Mesenchymal stem cell (in vitro differentiated cells and primary cell): ENCODE measurements around the gene ELOVL6.

ENCODE experiments used
- DNase-seq: peaks from one replicate; pipeline ENCODE4 v3.0.0-alpha.2; 2013
- H2AFZ ChIP-seq: one replicate; pipeline ENCODE4 v1.6.1; 2013; ENCODE audit warnings: low read depth, mild to moderate bottlenecking, control low read depth, inconsistent platforms, low read length, moderate library complexity
- H2AK5ac ChIP-seq: 2 replicates; pipeline ENCODE4 v1.6.1; 2013; ENCODE audit warnings: low read length, moderate library complexity, mild to moderate bottlenecking, inconsistent platforms; ENCODE audit not compliant: severe bottlenecking
- H2BK120ac ChIP-seq: one replicate; pipeline ENCODE4 v1.6.1; 2013; ENCODE audit warnings: low read depth, mild to moderate bottlenecking, inconsistent platforms, low read length, moderate library complexity
- H2BK12ac ChIP-seq, 2 experiments: one replicate each; pipeline ENCODE4 v1.6.1; 2013; ENCODE audit warnings: inconsistent platforms in 2 of 2, low read length in 2 of 2, mild to moderate bottlenecking in 2 of 2, moderate library complexity in 2 of 2, control low read depth in 1 of 2
- H2BK15ac ChIP-seq: one replicate; pipeline ENCODE4 v1.6.1; 2013; ENCODE audit warnings: mild to moderate bottlenecking, low read depth, inconsistent platforms; ENCODE audit not compliant: poor library complexity, severe bottlenecking
- H2BK5ac ChIP-seq: 2 replicates; pipeline ENCODE4 v1.6.1; 2013; ENCODE audit warnings: low read depth, mild to moderate bottlenecking, low read length, control low read depth, inconsistent platforms; ENCODE audit not compliant: poor library complexity, severe bottlenecking
- H3K14ac ChIP-seq, 2 experiments: one replicate each; pipeline ENCODE4 v1.6.1; 2013; ENCODE audit warnings: inconsistent platforms in 2 of 2, low read length in 2 of 2, control low read depth in 1 of 2, mild to moderate bottlenecking in 1 of 2, moderate library complexity in 1 of 2
- H3K18ac ChIP-seq, 2 experiments: one replicate each; pipeline ENCODE4 v1.6.1; 2013; ENCODE audit warnings: inconsistent platforms in 2 of 2, low read length in 2 of 2, control low read depth in 1 of 2, low read depth in 1 of 2, mild to moderate bottlenecking in 1 of 2
- H3K23ac ChIP-seq, 2 experiments: one replicate each; pipeline ENCODE4 v1.6.1; 2013; ENCODE audit warnings: inconsistent platforms in 2 of 2, low read length in 2 of 2, mild to moderate bottlenecking in 2 of 2, moderate library complexity in 2 of 2, control low read depth in 1 of 2
- H3K27ac ChIP-seq: 2 replicates; pipeline ENCODE4 v1.5.1; 2013; ENCODE audit warnings: mild to moderate bottlenecking, moderate library complexity, low read length, control low read depth, inconsistent platforms; ENCODE audit not compliant: poor library complexity, severe bottlenecking
- H3K27me3 ChIP-seq, 2 experiments: 2 replicates each; pipeline versions ENCODE4 v1.6.1 to v1.7.0; 2013; ENCODE audit warnings: low read length in 2 of 2, mild to moderate bottlenecking in 2 of 2, moderate library complexity in 2 of 2, control low read depth in 1 of 2, inconsistent platforms in 1 of 2; ENCODE audit not compliant: control insufficient read depth in 1 of 2, insufficient read depth in 1 of 2
- H3K36me3 ChIP-seq, 2 experiments: 2 replicates each; pipeline versions ENCODE4 v1.6.1 to v1.7.0; 2013; ENCODE audit warnings: low read length in 2 of 2, control low read depth in 1 of 2, inconsistent platforms in 1 of 2, low read depth in 1 of 2, mild to moderate bottlenecking in 1 of 2; ENCODE audit not compliant: insufficient read depth in 2 of 2, control insufficient read depth in 1 of 2
- H3K4ac ChIP-seq, 2 experiments: one replicate each; pipeline ENCODE4 v1.6.1; 2013; ENCODE audit warnings: inconsistent platforms in 2 of 2, low read length in 2 of 2, mild to moderate bottlenecking in 2 of 2, moderate library complexity in 2 of 2, control low read depth in 1 of 2, low read depth in 1 of 2
- H3K4me1 ChIP-seq: 2 replicates; pipeline ENCODE4 v1.6.1; 2013; ENCODE audit warnings: low read depth, low read length, control low read depth; ENCODE audit not compliant: control insufficient read depth, insufficient read depth
- H3K4me2 ChIP-seq: 2 replicates; pipeline ENCODE4 v1.6.1; 2013; ENCODE audit warnings: low read length, mild to moderate bottlenecking, inconsistent platforms; ENCODE audit not compliant: poor library complexity, severe bottlenecking
- H3K4me3 ChIP-seq, 2 experiments: 2 replicates each; pipeline versions ENCODE4 v1.5.1 to v1.7.0; 2013; ENCODE audit warnings: low read length in 2 of 2, mild to moderate bottlenecking in 2 of 2, control low read depth in 1 of 2, low read depth in 1 of 2; ENCODE audit not compliant: insufficient read depth in 1 of 2
- H3K79me1 ChIP-seq: replicated peaks from 2 replicates; pipeline ENCODE4 v1.6.1; 2013; ENCODE audit warnings: mild to moderate bottlenecking, control low read depth, low read length, inconsistent platforms; ENCODE audit not compliant: poor library complexity, severe bottlenecking
- H3K9ac ChIP-seq: 2 replicates; pipeline ENCODE4 v1.7.0; 2013; ENCODE audit warnings: mild to moderate bottlenecking, low read length, moderate library complexity
- H3K9me3 ChIP-seq: 2 replicates; pipeline ENCODE4 v1.7.0; 2013; ENCODE audit warnings: mild to moderate bottlenecking, low read length; ENCODE audit not compliant: control insufficient read depth
- H4K8ac ChIP-seq: one replicate; pipeline ENCODE4 v1.6.1; 2013; ENCODE audit warnings: inconsistent platforms, mild to moderate bottlenecking, low read length, moderate library complexity
- H4K91ac ChIP-seq: one replicate; pipeline ENCODE4 v1.6.1; 2013; ENCODE audit warnings: mild to moderate bottlenecking, low read length, inconsistent platforms
- WGBS: methylation state at CpG from one replicate; pipeline ENCODE4 v1.1.7; 2013; ENCODE audit warnings: mixed read lengths; 5-methylcytosine and 5-hydroxymethylcytosine counted together

The ELOVL6 gene

DNA sequence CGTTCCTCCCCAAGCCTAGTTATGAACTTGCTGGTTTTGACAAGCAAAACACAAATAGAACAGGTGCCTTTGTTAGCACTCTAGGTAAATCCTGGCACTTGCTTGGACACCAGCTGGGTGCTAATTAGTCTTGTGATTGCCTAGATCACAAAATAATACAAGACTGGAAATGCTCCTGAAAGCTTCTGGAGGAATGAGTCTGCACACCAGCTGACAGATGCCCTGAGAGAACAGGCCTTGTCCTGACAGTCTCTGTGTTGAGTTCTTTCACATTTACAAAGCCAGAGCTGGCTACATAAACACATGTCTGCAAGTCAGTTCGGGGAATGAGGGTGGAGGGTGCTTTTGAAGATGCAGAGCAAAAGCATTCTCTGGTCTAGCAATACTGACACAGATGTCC is 93.8 kb downstream of the ELOVL6 start:
- no peak overlapping the region for H2AK5ac ChIP-seq
- H3K9me3 ChIP-seq = no peaks in the 10 kb centered on the region
- H3K4ac ChIP-seq = no peak overlapping the region
- DNase-seq = peak; percentile 56
- WGBS = 56% methylated on average over 2 of the region's 2 CpGs
- no peak overlapping the region for H3K9ac ChIP-seq
- H3K23ac ChIP-seq = no peak overlapping the region
- H3K27me3 ChIP-seq = no peaks in the 10 kb centered on the region
- H3K27ac ChIP-seq = no peak overlapping the region
- H3K79me1 ChIP-seq = peaks cover 11% of the 10 kb centered on the region
- H3K14ac ChIP-seq = no peak overlapping the region
- peaks cover 0 to 12% of the 10 kb centered on the region in 2 experiments for H3K36me3 ChIP-seq
- H2BK15ac ChIP-seq = no peak overlapping the region
- no peak overlapping the region for H2BK120ac ChIP-seq
- H2AFZ ChIP-seq = no peak overlapping the region
- H3K18ac ChIP-seq = no peak overlapping the region
- no peak overlapping the region for H4K91ac ChIP-seq
- H2BK12ac ChIP-seq = peak overlapping the region in 1 of 2 experiments; percentile 3
- no peaks in the 10 kb centered on the region for H3K4me1 ChIP-seq
- no peak overlapping the region for H3K4me2 ChIP-seq
- no peak overlapping the region for H3K4me3 ChIP-seq
- H2BK5ac ChIP-seq = no peak overlapping the region
- H4K8ac ChIP-seq = no peak overlapping the region

DNA sequence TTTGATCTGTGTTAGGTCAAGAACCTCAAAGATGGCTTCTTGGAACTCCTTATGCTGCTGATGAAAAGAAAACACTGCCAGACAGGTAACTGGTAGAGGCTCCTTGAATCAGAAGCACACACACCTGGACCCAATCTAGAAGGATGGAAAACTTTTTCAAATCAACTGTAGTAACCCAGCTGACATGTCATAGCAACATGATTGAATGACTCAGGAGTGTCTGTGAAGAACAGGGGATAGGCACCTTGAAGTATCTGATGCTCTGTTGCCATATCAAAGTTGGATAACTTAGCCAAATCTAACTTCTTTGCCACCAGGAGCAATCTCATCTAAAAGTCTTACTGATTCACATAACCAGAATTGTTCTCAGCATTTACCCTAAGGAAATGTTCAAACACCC is 98.8 kb downstream of the ELOVL6 start:
- H2BK120ac ChIP-seq = no peak overlapping the region
- no peak for DNase-seq

DNA sequence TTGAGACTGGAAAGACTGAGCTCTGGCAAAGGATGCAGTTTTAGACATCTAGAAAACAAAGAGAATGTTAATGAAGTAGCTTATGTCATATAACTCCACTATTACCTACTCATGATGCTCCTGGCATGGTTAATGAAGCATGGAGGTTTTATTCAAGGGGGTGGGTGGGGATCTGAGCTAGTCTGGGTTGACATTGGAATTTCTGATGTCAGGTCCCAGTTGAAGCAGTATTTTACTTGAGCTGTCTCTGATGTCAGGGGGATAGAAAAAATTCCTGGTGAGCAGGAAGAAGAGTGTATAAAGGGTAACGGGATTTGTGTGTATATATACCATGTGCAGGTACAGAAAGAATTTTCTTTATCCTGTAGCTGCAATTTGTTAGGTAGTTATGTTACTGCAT is 102.0 kb downstream of the ELOVL6 start:
- no peak overlapping the region for H2AK5ac ChIP-seq
- H3K4me1 ChIP-seq = no peaks in the 10 kb centered on the region
- no peak overlapping the region for H3K4me2 ChIP-seq
- H3K14ac ChIP-seq = no peak overlapping the region
- H4K91ac ChIP-seq = no peak overlapping the region
- H3K27ac ChIP-seq = no peak overlapping the region
- no peak overlapping the region for H3K4ac ChIP-seq
- no peak overlapping the region for H3K18ac ChIP-seq
- no peak overlapping the region for H4K8ac ChIP-seq
- H3K9me3 ChIP-seq = no peaks in the 10 kb centered on the region
- no peak for DNase-seq
- H3K23ac ChIP-seq = no peak overlapping the region
- H2AFZ ChIP-seq = no peak overlapping the region
- H2BK12ac ChIP-seq = no peak overlapping the region
- H3K9ac ChIP-seq = no peak overlapping the region
- H3K4me3 ChIP-seq = no peak overlapping the region
- no peak overlapping the region for H2BK5ac ChIP-seq
- H3K27me3 ChIP-seq = no peaks in the 10 kb centered on the region
- 92% methylated on average over 1 of the region's 1 CpG for WGBS
- no peak overlapping the region for H2BK120ac ChIP-seq
- no peaks in the 10 kb centered on the region for H3K36me3 ChIP-seq
- peaks cover 8% of the 10 kb centered on the region for H3K79me1 ChIP-seq
- no peak overlapping the region for H2BK15ac ChIP-seq

More for the DNA sequence above, 98.8 kb downstream of the ELOVL6 start:
- H2BK12ac ChIP-seq = no peak overlapping the region
- H2BK15ac ChIP-seq = no peak overlapping the region
- H3K27me3 ChIP-seq = no peaks in the 10 kb centered on the region
- no peak overlapping the region for H3K27ac ChIP-seq
- no peaks in the 10 kb centered on the region for H3K9me3 ChIP-seq
- H2AFZ ChIP-seq = no peak overlapping the region
- H4K8ac ChIP-seq = no peak overlapping the region
- peaks cover 5% of the 10 kb centered on the region for H3K79me1 ChIP-seq
- no peak overlapping the region for H3K9ac ChIP-seq
- H3K14ac ChIP-seq = no peak overlapping the region
- no peak overlapping the region for H3K4ac ChIP-seq
- no peak overlapping the region for H2AK5ac ChIP-seq
- no peaks in the 10 kb centered on the region for H3K4me1 ChIP-seq
- no peak overlapping the region for H4K91ac ChIP-seq
- H2BK5ac ChIP-seq = no peak overlapping the region
- peaks cover 0 to 7% of the 10 kb centered on the region in 2 experiments for H3K36me3 ChIP-seq
- H3K4me2 ChIP-seq = no peak overlapping the region
- H3K23ac ChIP-seq = no peak overlapping the region
- H3K18ac ChIP-seq = no peak overlapping the region
- H3K4me3 ChIP-seq = no peak overlapping the region

DNA sequence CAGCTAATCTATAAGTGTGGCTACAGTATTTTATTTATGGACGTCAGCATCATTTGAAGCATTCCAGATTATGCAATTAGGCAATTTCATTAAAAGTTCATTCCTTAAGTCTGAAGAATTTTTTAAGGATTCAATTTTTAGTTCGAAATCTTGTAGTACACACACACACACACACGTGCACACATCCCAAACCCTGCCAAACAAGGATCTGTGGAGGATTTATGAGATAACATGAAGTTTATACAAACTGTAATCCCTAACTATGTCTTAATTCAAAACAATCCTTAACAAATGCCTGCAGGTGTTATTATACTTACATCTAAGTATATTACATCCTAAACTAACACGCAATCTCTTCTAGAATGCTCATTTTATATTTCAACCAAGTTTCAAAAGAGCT is 105.8 kb downstream of the ELOVL6 start:
- WGBS = 100% methylated on average over 1 of the region's 4 CpGs
- no peak overlapping the region for H2BK120ac ChIP-seq
- H4K91ac ChIP-seq = no peak overlapping the region

More for the DNA sequence above, 105.8 kb downstream of the ELOVL6 start:
- Histone ChIP-seq H2BK15ac (no peak overlapping the region), H3K36me3 (no peaks in the 10 kb centered on the region), H3K9ac (no peak overlapping the region), H3K23ac (no peak overlapping the region), H2BK5ac (no peak overlapping the region), H3K9me3 (no peaks in the 10 kb centered on the region), H3K27me3 (no peaks in the 10 kb centered on the region), H3K79me1 (peaks cover 10% of the 10 kb centered on the region), H3K27ac (no peak overlapping the region), H3K4me3 (no peak overlapping the region), H3K4ac (no peak overlapping the region), H3K14ac (no peak overlapping the region), H2AFZ (no peak overlapping the region), H2AK5ac (no peak overlapping the region), H4K8ac (no peak overlapping the region), H2BK12ac (no peak overlapping the region), H3K4me2 (no peak overlapping the region), H3K18ac (no peak overlapping the region), H3K4me1 (peaks cover 1% of the 10 kb centered on the region)
- no peak for DNase-seq
